ENCODE data around the gene CIAO3.

GRCh38 chr16:766008-766819, 25.4 kb upstream of the CIAO3 start:
- TF ChIP-seq, protein P1, sequence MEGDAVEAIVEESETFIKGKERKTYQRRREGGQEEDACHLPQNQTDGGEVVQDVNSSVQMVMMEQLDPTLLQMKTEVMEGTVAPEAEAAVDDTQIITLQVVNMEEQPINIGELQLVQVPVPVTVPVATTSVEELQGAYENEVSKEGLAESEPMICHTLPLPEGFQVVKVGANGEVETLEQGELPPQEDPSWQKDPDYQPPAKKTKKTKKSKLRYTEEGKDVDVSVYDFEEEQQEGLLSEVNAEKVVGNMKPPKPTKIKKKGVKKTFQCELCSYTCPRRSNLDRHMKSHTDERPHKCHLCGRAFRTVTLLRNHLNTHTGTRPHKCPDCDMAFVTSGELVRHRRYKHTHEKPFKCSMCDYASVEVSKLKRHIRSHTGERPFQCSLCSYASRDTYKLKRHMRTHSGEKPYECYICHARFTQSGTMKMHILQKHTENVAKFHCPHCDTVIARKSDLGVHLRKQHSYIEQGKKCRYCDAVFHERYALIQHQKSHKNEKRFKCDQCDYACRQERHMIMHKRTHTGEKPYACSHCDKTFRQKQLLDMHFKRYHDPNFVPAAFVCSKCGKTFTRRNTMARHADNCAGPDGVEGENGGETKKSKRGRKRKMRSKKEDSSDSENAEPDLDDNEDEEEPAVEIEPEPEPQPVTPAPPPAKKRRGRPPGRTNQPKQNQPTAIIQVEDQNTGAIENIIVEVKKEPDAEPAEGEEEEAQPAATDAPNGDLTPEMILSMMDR (IDR thresholded peaks at IDR 0.05): no peak
- TF ChIP-seq ZFX (IDR thresholded peaks at IDR 0.05; ENCODE audit: borderline replicate concordance): no peak

All from 22Rv1 (cell line).